ENCODE data around the gene LRRC73. TPM values are rescaled to one million over a fixed set of nuclear protein-coding genes. Genes with fewer than 3 reads are reported as not detected.

Gene LRRC73
- total and polyA plus RNA-seq, 9 of the 15 experiments (the other 6 are each of a cell fraction or from before 2014, with no cell fraction given): 0.07 to 0.55 (median 0.16) TPM; not detected in 3

DNA sequence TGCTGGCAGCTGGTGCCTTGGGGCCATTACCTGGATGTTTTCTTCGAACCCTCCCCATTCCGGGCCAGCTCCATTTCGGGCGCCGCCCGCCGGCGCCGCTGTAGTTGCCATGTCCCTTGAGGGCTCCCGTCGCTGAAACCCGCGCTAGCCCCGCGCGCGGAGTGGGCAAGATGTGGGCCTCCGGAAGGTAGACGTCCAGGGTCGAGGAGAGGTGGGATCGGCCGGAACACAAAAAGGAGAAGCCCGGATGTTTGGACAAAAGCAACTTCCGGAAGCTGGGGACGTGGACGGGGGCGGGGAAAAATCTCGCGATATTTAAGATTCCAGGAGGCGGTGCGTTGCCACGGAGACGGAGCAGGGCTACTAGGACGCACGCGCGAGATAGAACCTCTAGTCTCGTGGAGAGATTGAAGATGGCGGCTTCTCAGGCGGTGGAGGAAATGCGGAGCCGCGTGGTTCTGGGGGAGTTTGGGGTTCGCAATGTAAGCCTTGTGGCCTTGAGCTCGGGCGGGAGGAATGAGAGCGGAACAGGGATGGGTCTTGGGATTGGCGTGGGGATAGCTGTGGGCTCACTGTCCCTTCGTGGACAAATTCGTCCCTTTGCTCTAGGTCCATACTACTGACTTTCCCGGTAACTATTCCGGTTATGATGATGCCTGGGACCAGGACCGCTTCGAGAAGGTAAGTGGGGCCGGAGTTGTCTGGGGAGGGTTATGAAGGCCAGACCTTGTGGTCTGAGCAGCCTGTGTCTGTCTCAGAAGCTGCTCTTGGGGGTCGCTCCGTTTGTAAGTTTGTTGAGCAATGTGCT, 6.8 kb upstream of the LRRC73 start, which contains the start of the genes POLR1C and YIPF3 (continued):
- TF ChIP-seq, protein P1, sequence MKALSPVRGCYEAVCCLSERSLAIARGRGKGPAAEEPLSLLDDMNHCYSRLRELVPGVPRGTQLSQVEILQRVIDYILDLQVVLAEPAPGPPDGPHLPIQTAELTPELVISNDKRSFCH (CRISPR knock-in tag; IDR thresholded peaks at IDR 0.05): no peak
- TF ChIP-seq, protein P1 (tag; IDR thresholded peaks at IDR 0.05): peak; percentile 12; the same call in 1 of the 2 replicates
- TF ChIP-seq ZNF507 (tag; conservative IDR thresholded peaks at IDR 0.05) (no peak), BCLAF1 (IDR thresholded peaks at IDR 0.05; ENCODE audit: borderline replicate concordance in 1 of 2, control insufficient read depth in 1 of 2, low read depth in 2 of 2, low read length in 1 of 2) (peak in 1 of 2 experiments; percentile 90; a peak in 2 of 4 replicates), ZFP30 (CRISPR knock-in tag; IDR thresholded peaks at IDR 0.05; ENCODE audit: borderline replicate concordance) (no peak), OTX1 (CRISPR knock-in tag; IDR thresholded peaks at IDR 0.05) (no peak), XRCC5 (IDR thresholded peaks at IDR 0.05; ENCODE audit: low read depth, low read length) (0 out of 2 replicates have a peak, but pooled peaks have one; percentile 52), BCL6 (CRISPR knock-in tag; IDR thresholded peaks at IDR 0.05) (no peak)
- TF ChIP-seq, protein P2, sequence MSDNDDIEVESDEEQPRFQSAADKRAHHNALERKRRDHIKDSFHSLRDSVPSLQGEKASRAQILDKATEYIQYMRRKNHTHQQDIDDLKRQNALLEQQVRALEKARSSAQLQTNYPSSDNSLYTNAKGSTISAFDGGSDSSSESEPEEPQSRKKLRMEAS (CRISPR knock-in tag; IDR thresholded peaks at IDR 0.05): peak; percentile 95
- TF ChIP-seq, protein P3, sequence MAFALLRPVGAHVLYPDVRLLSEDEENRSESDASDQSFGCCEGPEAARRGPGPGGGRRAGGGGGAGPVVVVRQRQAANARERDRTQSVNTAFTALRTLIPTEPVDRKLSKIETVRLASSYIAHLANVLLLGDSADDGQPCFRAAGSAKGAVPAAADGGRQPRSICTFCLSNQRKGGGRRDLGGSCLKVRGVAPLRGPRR (CRISPR knock-in tag; IDR thresholded peaks at IDR 0.05): no peak
- TF ChIP-seq, protein P4, sequence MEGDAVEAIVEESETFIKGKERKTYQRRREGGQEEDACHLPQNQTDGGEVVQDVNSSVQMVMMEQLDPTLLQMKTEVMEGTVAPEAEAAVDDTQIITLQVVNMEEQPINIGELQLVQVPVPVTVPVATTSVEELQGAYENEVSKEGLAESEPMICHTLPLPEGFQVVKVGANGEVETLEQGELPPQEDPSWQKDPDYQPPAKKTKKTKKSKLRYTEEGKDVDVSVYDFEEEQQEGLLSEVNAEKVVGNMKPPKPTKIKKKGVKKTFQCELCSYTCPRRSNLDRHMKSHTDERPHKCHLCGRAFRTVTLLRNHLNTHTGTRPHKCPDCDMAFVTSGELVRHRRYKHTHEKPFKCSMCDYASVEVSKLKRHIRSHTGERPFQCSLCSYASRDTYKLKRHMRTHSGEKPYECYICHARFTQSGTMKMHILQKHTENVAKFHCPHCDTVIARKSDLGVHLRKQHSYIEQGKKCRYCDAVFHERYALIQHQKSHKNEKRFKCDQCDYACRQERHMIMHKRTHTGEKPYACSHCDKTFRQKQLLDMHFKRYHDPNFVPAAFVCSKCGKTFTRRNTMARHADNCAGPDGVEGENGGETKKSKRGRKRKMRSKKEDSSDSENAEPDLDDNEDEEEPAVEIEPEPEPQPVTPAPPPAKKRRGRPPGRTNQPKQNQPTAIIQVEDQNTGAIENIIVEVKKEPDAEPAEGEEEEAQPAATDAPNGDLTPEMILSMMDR (IDR thresholded peaks at IDR 0.05 in 2 of 3, conservative IDR thresholded peaks at IDR 0.05 in 1 of 3; ENCODE audit: insufficient read depth in 2 of 3, low read depth in 1 of 3, low read length in 3 of 3): peak in 2 of 3 experiments; percentile 9 to 26; a peak in 2 of 6 replicates
- TF ChIP-seq, protein P5, sequence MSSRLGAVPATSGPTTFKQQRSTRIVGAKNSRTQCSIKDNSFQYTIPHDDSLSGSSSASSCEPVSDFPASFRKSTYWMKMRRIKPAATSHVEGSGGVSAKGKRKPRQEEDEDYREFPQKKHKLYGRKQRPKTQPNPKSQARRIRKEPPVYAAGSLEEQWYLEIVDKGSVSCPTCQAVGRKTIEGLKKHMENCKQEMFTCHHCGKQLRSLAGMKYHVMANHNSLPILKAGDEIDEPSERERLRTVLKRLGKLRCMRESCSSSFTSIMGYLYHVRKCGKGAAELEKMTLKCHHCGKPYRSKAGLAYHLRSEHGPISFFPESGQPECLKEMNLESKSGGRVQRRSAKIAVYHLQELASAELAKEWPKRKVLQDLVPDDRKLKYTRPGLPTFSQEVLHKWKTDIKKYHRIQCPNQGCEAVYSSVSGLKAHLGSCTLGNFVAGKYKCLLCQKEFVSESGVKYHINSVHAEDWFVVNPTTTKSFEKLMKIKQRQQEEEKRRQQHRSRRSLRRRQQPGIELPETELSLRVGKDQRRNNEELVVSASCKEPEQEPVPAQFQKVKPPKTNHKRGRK (tag; IDR thresholded peaks at IDR 0.05): no peak
- TF ChIP-seq, protein P6, sequence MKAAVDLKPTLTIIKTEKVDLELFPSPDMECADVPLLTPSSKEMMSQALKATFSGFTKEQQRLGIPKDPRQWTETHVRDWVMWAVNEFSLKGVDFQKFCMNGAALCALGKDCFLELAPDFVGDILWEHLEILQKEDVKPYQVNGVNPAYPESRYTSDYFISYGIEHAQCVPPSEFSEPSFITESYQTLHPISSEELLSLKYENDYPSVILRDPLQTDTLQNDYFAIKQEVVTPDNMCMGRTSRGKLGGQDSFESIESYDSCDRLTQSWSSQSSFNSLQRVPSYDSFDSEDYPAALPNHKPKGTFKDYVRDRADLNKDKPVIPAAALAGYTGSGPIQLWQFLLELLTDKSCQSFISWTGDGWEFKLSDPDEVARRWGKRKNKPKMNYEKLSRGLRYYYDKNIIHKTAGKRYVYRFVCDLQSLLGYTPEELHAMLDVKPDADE (conservative IDR thresholded peaks at IDR 0.05; ENCODE audit: control insufficient read depth, low read depth, low read length): peak; percentile 76; the same call in 1 of the 2 replicates
- TF ChIP-seq, protein P7, sequence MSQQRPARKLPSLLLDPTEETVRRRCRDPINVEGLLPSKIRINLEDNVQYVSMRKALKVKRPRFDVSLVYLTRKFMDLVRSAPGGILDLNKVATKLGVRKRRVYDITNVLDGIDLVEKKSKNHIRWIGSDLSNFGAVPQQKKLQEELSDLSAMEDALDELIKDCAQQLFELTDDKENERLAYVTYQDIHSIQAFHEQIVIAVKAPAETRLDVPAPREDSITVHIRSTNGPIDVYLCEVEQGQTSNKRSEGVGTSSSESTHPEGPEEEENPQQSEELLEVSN (IDR thresholded peaks at IDR 0.05; ENCODE audit: borderline replicate concordance in 1 of 2, extremely low read depth in 1 of 2, insufficient read depth in 1 of 2, insufficient read length in 1 of 2, low read depth in 1 of 2, low read length in 1 of 2, poor library complexity in 1 of 2, severe bottlenecking in 1 of 2): peak; percentile 12 to 34

All from K562 (cell line).